GM23338 (cell line): ENCODE results near the gene NAALADL2. TPM values are rescaled to one million over a fixed set of nuclear protein-coding genes. Genes with fewer than 3 reads are reported as not detected.

Source experiments
- ATAC-seq: fragments of 200-7000 bp; cut with Tn5 transposase; 3 replicates; pipeline ENCODE4 v1.9.1; 2020
- DNase-seq: peaks from one replicate; pipeline ENCODE4 v3.0.0-alpha.2; 2015; ENCODE audit warnings: low spot score
- H2AFZ ChIP-seq: fragments of 200-600 bp; sonication (generic); 2 replicates; pipeline ENCODE4 v1.8.0; 2016; ENCODE audit warnings: antibody characterized with exemption, mild to moderate bottlenecking, moderate library complexity
- H3F3A ChIP-seq: fragments of 200-600 bp; sonication (generic); replicated peaks from 2 replicates; pipeline ENCODE4 v1.8.0; 2017; ENCODE audit warnings: antibody characterized with exemption, mixed run types, low read depth
- H3K27ac ChIP-seq: fragments of 200-600 bp; sonication (generic); 2 replicates; pipeline ENCODE4 v1.6.1; 2016; ENCODE audit warnings: low read depth
- H3K27me3 ChIP-seq: fragments of 200-600 bp; sonication (generic); 2 replicates; pipeline ENCODE4 v1.8.0; 2016; ENCODE audit warnings: mild to moderate bottlenecking, mixed run types, moderate library complexity; ENCODE audit not compliant: insufficient read depth
- H3K36me3 ChIP-seq: fragments of 200-600 bp; sonication (generic); 2 replicates; pipeline ENCODE4 v1.8.0; 2016; ENCODE audit warnings: mild to moderate bottlenecking; ENCODE audit not compliant: insufficient read depth
- H3K4me1 ChIP-seq: fragments of 200-600 bp; sonication (generic); 2 replicates; pipeline ENCODE4 v1.8.0; 2016; ENCODE audit warnings: mild to moderate bottlenecking, moderate library complexity; ENCODE audit not compliant: insufficient read depth
- H3K4me2 ChIP-seq: fragments of 200-600 bp; sonication (generic); 2 replicates; pipeline ENCODE4 v1.7.1; 2017; ENCODE audit warnings: mixed run types
- H3K4me3 ChIP-seq: fragments of 200-600 bp; sonication (generic); 2 replicates; pipeline ENCODE4 v1.6.1; 2016; ENCODE audit warnings: mixed run types
- H3K79me2 ChIP-seq: fragments of 200-600 bp; sonication (generic); replicated peaks from 2 replicates; pipeline ENCODE4 v1.8.0; 2017; ENCODE audit warnings: mild to moderate bottlenecking; ENCODE audit not compliant: insufficient read depth
- H3K9me2 ChIP-seq: fragments of 200-600 bp; sonication (generic); 2 replicates; pipeline ENCODE4 v1.8.0; 2017; ENCODE audit not compliant: insufficient read depth
- H4K20me1 ChIP-seq: fragments of 200-600 bp; sonication (generic); replicated peaks from 2 replicates; pipeline ENCODE4 v1.8.0; 2017; ENCODE audit warnings: mild to moderate bottlenecking; ENCODE audit not compliant: insufficient read depth
- H3K27ac Mint-ChIP-seq: 2 replicates; pipeline ENCODE4 v1.8.0; 2020; ENCODE audit warnings: inconsistent platforms, mild to moderate bottlenecking, moderate library complexity, mixed read lengths
- H3K27me3 Mint-ChIP-seq: 3 replicates; pipeline ENCODE4 v1.8.0; 2022; ENCODE audit warnings: low read depth, mild to moderate bottlenecking, moderate library complexity, mixed read lengths, inconsistent platforms; ENCODE audit not compliant: insufficient read depth, poor library complexity
- H3K36me3 Mint-ChIP-seq: 3 replicates; pipeline ENCODE4 v1.8.0; 2021; ENCODE audit warnings: low read depth, mild to moderate bottlenecking, inconsistent platforms, moderate library complexity, mixed read lengths
- H3K4me1 Mint-ChIP-seq: 3 replicates; pipeline ENCODE4 v1.8.0; 2020; ENCODE audit warnings: mild to moderate bottlenecking, inconsistent platforms, mixed read lengths
- H3K4me3 Mint-ChIP-seq: 3 replicates; pipeline ENCODE4 v1.8.0; 2021; ENCODE audit warnings: moderate library complexity, mild to moderate bottlenecking, inconsistent platforms, mixed read lengths
- H3K9me3 Mint-ChIP-seq: 3 replicates; pipeline ENCODE4 v1.8.0; 2020; ENCODE audit warnings: moderate library complexity, mild to moderate bottlenecking, inconsistent platforms, mixed read lengths
- CREB1 ChIP-seq: fragments of 250-450 bp; sonication (Bioruptor Pico); IDR thresholded peaks from 2 replicates; pipeline ENCODE4 v1.5.0; 2020; ENCODE audit warnings: low read depth, mild to moderate bottlenecking, moderate library complexity
- ETS1 ChIP-seq: IDR thresholded peaks from 2 replicates; pipeline ENCODE4 v1.6.1; 2016; ENCODE audit warnings: antibody characterized with exemption
- EZH2 ChIP-seq: fragments of 200-600 bp; sonication (generic); IDR thresholded peaks from one replicate; pipeline ENCODE4 v1.8.0; 2017; ENCODE audit warnings: antibody characterized with exemption, mild to moderate bottlenecking, low read depth; ENCODE audit not compliant: unreplicated experiment
- EZH2phosphoT487 ChIP-seq: fragments of 200-600 bp; sonication (generic); IDR thresholded peaks from one replicate; pipeline ENCODE4 v1.8.1; 2018; ENCODE audit warnings: antibody characterized with exemption; ENCODE audit not compliant: unreplicated experiment
- JUNB ChIP-seq: IDR thresholded peaks from one replicate; pipeline ENCODE4 v1.6.1; 2016; ENCODE audit warnings: antibody characterized with exemption; ENCODE audit not compliant: unreplicated experiment
- NANOG ChIP-seq: IDR thresholded peaks from 2 replicates; pipeline ENCODE4 v1.6.1; 2016; ENCODE audit warnings: antibody characterized with exemption, borderline replicate concordance
- POLR2AphosphoS5 ChIP-seq: IDR thresholded peaks from 2 replicates; pipeline ENCODE4 v1.6.1; 2016; ENCODE audit warnings: antibody characterized with exemption, low read depth
- STAT1 ChIP-seq: IDR thresholded peaks from one replicate; pipeline ENCODE4 v1.6.1; 2016; ENCODE audit warnings: antibody characterized with exemption; ENCODE audit not compliant: unreplicated experiment
- ZNF114 ChIP-seq: fragments of 250-450 bp; sonication (Bioruptor Pico); IDR thresholded peaks from 2 replicates; pipeline ENCODE4 v1.5.0; 2020; ENCODE audit warnings: mild to moderate bottlenecking, moderate library complexity
- ZNF331 ChIP-seq: fragments of 250-450 bp; sonication (Bioruptor Pico); IDR thresholded peaks from 2 replicates; pipeline ENCODE4 v1.5.0; 2020; ENCODE audit warnings: low read depth, mild to moderate bottlenecking, moderate library complexity
- polyA plus RNA-seq: library from polyadenylated mRNA; unstranded; fragments of >200 nt; fragmentation: Nextera tagmentation; extraction: Ambion mirVana; gene quantifications from 2 replicates; pipeline ENCODE4 v1.2.1, GENCODE V29; 2016
- total RNA-seq: library from RNA; depleted of rRNA; stranded (reverse); fragments of >200 nt; shearing (Covaris generic); gene quantifications from 2 replicates; pipeline ENCODE4 v1.2.3, GENCODE V29; 2014
- TF ChIP-seq, protein P1 (sequence below): IDR thresholded peaks from one replicate; pipeline ENCODE4 v1.6.1; 2018; ENCODE audit warnings: antibody characterized with exemption; ENCODE audit not compliant: unreplicated experiment
- TF ChIP-seq, protein P2 (sequence below), 2 experiments: fragments of 200-600 bp in 1 of 2; sonication (generic) in 1 of 2; conservative IDR thresholded peaks; 2 replicates each; pipeline versions ENCODE4 v1.5.1 to v1.6.1; 2016 to 2017; ENCODE audit warnings: antibody characterized with exemption in 2 of 2, low read depth in 2 of 2, mild to moderate bottlenecking in 2 of 2, moderate library complexity in 1 of 2

Gene NAALADL2
- total and polyA plus RNA-seq, 2 experiments from 2014 or later: 1.6 to 2.6 TPM

GRCh38 chr3:175585898-175586297 is 726.8 kb downstream of the NAALADL2 start:
- Histone ChIP-seq H3K36me3 (no peaks in the 10 kb centered on the region), H3K79me2 (no peaks in the 10 kb centered on the region), H3K9me2 (peaks cover 5% of the 10 kb centered on the region; the same call in 1 of the 2 replicates), H3K27ac (no peak overlapping the region), H2AFZ (no peak overlapping the region), H3K4me1 (no peaks in the 10 kb centered on the region), H3K4me3 (no peak overlapping the region), H3F3A (no peaks in the 10 kb centered on the region), H3K4me2 (no peak overlapping the region), H3K27me3 (no peaks in the 10 kb centered on the region), H4K20me1 (no peaks in the 10 kb centered on the region)
- H3K4me1 Mint-ChIP-seq: peaks cover 2% of the 10 kb centered on the region; the same call in 1 of the 3 replicates
- no peaks in the 10 kb centered on the region for H3K27me3 Mint-ChIP-seq
- TF ChIP-seq, protein P1, sequence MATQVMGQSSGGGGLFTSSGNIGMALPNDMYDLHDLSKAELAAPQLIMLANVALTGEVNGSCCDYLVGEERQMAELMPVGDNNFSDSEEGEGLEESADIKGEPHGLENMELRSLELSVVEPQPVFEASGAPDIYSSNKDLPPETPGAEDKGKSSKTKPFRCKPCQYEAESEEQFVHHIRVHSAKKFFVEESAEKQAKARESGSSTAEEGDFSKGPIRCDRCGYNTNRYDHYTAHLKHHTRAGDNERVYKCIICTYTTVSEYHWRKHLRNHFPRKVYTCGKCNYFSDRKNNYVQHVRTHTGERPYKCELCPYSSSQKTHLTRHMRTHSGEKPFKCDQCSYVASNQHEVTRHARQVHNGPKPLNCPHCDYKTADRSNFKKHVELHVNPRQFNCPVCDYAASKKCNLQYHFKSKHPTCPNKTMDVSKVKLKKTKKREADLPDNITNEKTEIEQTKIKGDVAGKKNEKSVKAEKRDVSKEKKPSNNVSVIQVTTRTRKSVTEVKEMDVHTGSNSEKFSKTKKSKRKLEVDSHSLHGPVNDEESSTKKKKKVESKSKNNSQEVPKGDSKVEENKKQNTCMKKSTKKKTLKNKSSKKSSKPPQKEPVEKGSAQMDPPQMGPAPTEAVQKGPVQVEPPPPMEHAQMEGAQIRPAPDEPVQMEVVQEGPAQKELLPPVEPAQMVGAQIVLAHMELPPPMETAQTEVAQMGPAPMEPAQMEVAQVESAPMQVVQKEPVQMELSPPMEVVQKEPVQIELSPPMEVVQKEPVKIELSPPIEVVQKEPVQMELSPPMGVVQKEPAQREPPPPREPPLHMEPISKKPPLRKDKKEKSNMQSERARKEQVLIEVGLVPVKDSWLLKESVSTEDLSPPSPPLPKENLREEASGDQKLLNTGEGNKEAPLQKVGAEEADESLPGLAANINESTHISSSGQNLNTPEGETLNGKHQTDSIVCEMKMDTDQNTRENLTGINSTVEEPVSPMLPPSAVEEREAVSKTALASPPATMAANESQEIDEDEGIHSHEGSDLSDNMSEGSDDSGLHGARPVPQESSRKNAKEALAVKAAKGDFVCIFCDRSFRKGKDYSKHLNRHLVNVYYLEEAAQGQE: no peak
- TF ChIP-seq EZH2: no peak
- no peak for TF ChIP-seq ETS1
- no peak for TF ChIP-seq EZH2phosphoT487
- H3K9me3 Mint-ChIP-seq: no peaks in the 10 kb centered on the region; the same call in 2 of the 3 replicates
- no peak overlapping the region for H3K27ac Mint-ChIP-seq
- no peak overlapping the region for H3K4me3 Mint-ChIP-seq
- DNase-seq (no peak), ATAC-seq (no peak)
- no peaks in the 10 kb centered on the region; the same call in 2 of the 3 replicates for H3K36me3 Mint-ChIP-seq

DNA sequence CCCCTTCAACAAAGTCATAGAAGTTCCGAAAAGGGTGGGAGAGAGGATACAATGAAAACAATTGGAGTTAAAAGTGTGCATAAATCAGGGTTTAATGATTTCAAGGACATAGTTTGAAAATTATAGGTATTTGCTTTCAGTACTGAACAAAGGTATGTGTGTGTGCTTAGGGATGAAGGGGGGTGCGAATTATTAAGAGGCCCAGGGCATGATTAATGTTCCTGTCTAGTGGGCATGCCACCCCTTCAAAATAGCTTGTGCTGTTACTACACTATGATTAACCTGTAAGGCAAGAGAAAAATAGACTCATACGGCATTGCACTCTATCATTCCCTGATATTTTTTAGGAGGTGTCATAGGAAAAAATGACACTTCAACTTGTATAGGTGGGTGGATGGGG is 731.6 kb downstream of the NAALADL2 start:
- Mint-ChIP-seq H3K4me3 (no peak overlapping the region), H3K27me3 (no peaks in the 10 kb centered on the region), H3K9me3 (peaks cover 10% of the 10 kb centered on the region; the same call in 2 of the 3 replicates), H3K27ac (no peak overlapping the region), H3K36me3 (no peaks in the 10 kb centered on the region; the same call in 2 of the 3 replicates), H3K4me1 (peaks cover 2% of the 10 kb centered on the region; the same call in 1 of the 3 replicates)
- H3K79me2 ChIP-seq: no peaks in the 10 kb centered on the region
- H3K27me3 ChIP-seq: no peaks in the 10 kb centered on the region
- peaks cover 5% of the 10 kb centered on the region; the same call in 1 of the 2 replicates for H3K9me2 ChIP-seq
- no peak overlapping the region for H2AFZ ChIP-seq
- no peak for ATAC-seq
- no peaks in the 10 kb centered on the region for H3K4me1 ChIP-seq
- no peak overlapping the region for H3K4me2 ChIP-seq
- no peaks in the 10 kb centered on the region for H4K20me1 ChIP-seq
- DNase-seq: no peak
- no peaks in the 10 kb centered on the region for H3F3A ChIP-seq
- H3K4me3 ChIP-seq: no peak overlapping the region
- no peaks in the 10 kb centered on the region for H3K36me3 ChIP-seq
- no peak overlapping the region for H3K27ac ChIP-seq
- TF ChIP-seq EZH2 (no peak), JUNB (no peak), CREB1 (CRISPR knock-in tag) (no peak), ETS1 (no peak), ZNF114 (CRISPR knock-in tag) (no peak), NANOG (no peak), POLR2AphosphoS5 (no peak), EZH2phosphoT487 (no peak), ZNF331 (CRISPR knock-in tag) (no peak), STAT1 (no peak)
- TF ChIP-seq, protein P2, sequence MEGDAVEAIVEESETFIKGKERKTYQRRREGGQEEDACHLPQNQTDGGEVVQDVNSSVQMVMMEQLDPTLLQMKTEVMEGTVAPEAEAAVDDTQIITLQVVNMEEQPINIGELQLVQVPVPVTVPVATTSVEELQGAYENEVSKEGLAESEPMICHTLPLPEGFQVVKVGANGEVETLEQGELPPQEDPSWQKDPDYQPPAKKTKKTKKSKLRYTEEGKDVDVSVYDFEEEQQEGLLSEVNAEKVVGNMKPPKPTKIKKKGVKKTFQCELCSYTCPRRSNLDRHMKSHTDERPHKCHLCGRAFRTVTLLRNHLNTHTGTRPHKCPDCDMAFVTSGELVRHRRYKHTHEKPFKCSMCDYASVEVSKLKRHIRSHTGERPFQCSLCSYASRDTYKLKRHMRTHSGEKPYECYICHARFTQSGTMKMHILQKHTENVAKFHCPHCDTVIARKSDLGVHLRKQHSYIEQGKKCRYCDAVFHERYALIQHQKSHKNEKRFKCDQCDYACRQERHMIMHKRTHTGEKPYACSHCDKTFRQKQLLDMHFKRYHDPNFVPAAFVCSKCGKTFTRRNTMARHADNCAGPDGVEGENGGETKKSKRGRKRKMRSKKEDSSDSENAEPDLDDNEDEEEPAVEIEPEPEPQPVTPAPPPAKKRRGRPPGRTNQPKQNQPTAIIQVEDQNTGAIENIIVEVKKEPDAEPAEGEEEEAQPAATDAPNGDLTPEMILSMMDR (conservative IDR thresholded peaks at IDR 0.05; ENCODE audit: low read depth in 2 of 2): no peak
- TF ChIP-seq, protein P1: no peak
